ENCODE data around the gene CYP4A11.
"Not testable (repeated sequence)": the region's sequence is repeated elsewhere in the genome, so short reads cannot be mapped to it uniquely, and the experiment has no call there.

- not testable (repeated sequence) for TF ChIP-seq CTCF, POLR2A (IDR thresholded peaks at IDR 0.05)
Measured at GRCh38 chr1:46990541-46990940, 49.3 kb upstream of the CYP4A11 start.
